ENCODE results near the gene UAP1. TPM values are rescaled to one million over a fixed set of nuclear protein-coding genes. Genes with fewer than 3 reads are reported as not detected.

The UAP1 gene
- total RNA-seq, 4 donors from 2014 or later: 39.2 to 84.7 (median 64.0) TPM

DNA sequence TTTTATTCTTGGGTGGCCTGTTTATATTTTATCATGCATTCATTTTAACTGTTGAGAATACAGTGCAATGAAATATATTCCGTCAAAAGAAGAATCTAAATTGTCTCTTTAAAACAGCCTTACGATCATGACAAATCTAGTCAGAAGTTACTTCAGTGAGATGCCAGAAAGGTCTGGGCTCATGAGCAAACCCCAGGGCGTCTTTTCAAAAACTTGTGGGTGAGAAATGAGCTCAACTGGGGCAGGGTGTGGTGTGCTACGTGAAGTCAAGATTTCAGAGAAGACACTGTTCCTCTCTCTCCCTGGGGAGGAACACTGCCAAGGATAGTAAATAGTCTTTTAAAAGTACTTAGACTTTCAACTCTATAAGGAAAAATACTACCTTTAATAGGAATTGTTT is 13.4 kb upstream of the UAP1 start:
- Histone ChIP-seq H3K4me3 (replicated peaks in 1 of 3) (no peak overlapping the region), H3K9me3 (no peaks in the 10 kb centered on the region), H3K36me3 (no peaks in the 10 kb centered on the region), H3K27me3 (no peaks in the 10 kb centered on the region), H3K4me1 (no peaks in the 10 kb centered on the region), H3K27ac (no peak overlapping the region)
- TF ChIP-seq, protein P1, sequence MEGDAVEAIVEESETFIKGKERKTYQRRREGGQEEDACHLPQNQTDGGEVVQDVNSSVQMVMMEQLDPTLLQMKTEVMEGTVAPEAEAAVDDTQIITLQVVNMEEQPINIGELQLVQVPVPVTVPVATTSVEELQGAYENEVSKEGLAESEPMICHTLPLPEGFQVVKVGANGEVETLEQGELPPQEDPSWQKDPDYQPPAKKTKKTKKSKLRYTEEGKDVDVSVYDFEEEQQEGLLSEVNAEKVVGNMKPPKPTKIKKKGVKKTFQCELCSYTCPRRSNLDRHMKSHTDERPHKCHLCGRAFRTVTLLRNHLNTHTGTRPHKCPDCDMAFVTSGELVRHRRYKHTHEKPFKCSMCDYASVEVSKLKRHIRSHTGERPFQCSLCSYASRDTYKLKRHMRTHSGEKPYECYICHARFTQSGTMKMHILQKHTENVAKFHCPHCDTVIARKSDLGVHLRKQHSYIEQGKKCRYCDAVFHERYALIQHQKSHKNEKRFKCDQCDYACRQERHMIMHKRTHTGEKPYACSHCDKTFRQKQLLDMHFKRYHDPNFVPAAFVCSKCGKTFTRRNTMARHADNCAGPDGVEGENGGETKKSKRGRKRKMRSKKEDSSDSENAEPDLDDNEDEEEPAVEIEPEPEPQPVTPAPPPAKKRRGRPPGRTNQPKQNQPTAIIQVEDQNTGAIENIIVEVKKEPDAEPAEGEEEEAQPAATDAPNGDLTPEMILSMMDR (IDR thresholded peaks at IDR 0.05): no peak
- TF ChIP-seq POLR2A (IDR thresholded peaks at IDR 0.05): no peak
- 78 to 92% methylated on average over 4 of the region's 4 CpGs for WGBS, 2 donors
- DNase-seq: no peak
- intact Hi-C loops (cut with DNase I): no loop called here

DNA sequence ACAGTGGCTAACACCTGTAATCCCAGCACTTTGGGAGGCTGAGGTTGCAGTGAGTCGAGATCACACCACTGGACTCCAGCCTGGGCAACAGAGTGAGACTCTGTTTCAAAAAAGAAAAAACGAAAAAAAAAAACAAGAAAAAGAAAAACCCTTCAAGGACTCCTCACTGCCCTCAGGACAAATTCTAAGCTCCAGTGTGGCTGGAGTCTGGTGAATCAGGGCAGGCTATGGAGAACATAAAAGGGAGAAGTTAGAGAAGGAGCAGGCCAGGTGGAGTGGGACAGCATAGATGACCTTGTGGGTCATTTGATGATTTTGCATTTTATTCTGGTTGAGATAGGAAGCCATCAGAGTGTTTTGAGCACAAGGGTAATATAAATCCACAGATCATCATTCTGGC is 12.5 kb upstream of the UAP1 start:
- H3K27me3 ChIP-seq: no peaks in the 10 kb centered on the region
- no peaks in the 10 kb centered on the region for H3K36me3 ChIP-seq
- H3K27ac ChIP-seq: no peak overlapping the region
- H3K4me1 ChIP-seq: no peaks in the 10 kb centered on the region
- no peak for DNase-seq
- no peak for TF ChIP-seq POLR2A (IDR thresholded peaks at IDR 0.05)
- WGBS, 2 donors: 87 to 88% methylated on average over 2 of the region's 2 CpGs
- no peak overlapping the region for H3K4me3 ChIP-seq (replicated peaks in 1 of 3)
- H3K9me3 ChIP-seq: no peaks in the 10 kb centered on the region
- intact Hi-C loops (cut with DNase I): no loop called here

DNA sequence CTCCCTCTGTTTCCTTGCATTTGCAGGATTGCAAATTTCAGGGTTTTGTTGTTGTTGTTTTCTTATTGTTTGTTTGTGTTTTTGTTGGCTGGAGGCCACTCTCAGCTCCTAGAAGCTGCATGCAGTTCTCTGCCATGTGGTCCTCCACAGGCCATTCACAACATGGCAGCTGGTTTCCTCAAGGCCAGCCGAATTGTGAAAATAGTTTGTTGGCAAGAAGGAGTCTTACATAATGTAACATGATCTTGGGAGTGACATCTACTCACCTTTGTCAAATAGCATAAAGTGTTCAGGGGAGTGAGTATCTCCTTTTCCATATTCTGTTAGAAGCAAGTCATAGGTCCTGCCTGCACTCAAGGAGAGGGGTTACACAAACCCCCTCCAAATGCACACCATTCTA is 10.6 kb upstream of the UAP1 start:
- Histone ChIP-seq H3K9me3 (no peaks in the 10 kb centered on the region), H3K27me3 (no peaks in the 10 kb centered on the region), H3K36me3 (no peaks in the 10 kb centered on the region), H3K4me3 (replicated peaks in 1 of 3) (no peak overlapping the region), H3K27ac (no peak overlapping the region), H3K4me1 (no peaks in the 10 kb centered on the region)
- no peak for TF ChIP-seq POLR2A (IDR thresholded peaks at IDR 0.05)
- TF ChIP-seq, protein P1 (IDR thresholded peaks at IDR 0.05): no peak
- intact Hi-C loops (cut with DNase I): no loop called here
- 73 to 86% methylated on average over 1 of the region's 1 CpG for WGBS, 2 donors
- DNase-seq: no peak

DNA sequence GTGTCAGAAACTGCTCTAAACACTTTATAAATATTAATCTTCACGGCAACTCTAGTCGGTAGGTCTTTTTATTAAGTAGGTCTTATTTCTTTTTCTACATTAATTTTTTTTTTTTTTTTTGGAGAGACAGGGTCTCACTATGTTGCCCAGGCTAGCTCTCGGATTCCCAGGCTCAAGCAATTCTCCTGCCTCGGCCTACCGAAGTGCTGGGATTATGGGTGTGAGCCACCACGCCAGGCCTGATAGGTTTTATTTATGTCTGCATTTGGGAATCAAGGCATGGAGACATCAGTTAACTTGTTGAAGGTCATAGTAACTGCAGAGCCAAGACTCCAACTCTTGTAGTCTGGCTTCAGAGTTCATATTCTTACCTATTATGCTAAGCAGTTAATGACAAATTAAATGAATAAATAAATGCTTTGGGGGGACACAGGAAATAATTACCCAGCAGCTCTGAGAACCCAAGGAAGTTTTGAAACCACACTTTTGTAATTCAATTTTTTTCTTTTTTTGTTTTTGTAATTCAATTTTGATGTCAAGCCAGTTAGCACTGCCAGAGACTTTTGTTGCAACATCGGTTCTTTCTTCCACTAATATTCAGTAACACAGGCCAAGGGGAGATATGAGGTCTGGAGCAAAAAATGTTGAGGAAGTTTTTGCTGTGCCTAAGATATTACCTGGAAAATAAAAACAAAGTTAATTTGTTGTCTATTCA is 9.4 kb upstream of the UAP1 start:
- no peaks in the 10 kb centered on the region for H3K27me3 ChIP-seq
- H3K4me1 ChIP-seq: no peaks in the 10 kb centered on the region
- no peak overlapping the region for H3K27ac ChIP-seq
- TF ChIP-seq, protein P1 (IDR thresholded peaks at IDR 0.05): no peak
- TF ChIP-seq POLR2A (IDR thresholded peaks at IDR 0.05): no peak
- WGBS, 2 donors: 82 to 84% methylated on average over 7 of the region's 7 CpGs
- no peaks in the 10 kb centered on the region for H3K36me3 ChIP-seq
- no peak for DNase-seq
- no peaks in the 10 kb centered on the region for H3K9me3 ChIP-seq
- H3K4me3 ChIP-seq (replicated peaks in 1 of 3): no peak overlapping the region
- intact Hi-C loops (cut with DNase I): no loop called here

DNA sequence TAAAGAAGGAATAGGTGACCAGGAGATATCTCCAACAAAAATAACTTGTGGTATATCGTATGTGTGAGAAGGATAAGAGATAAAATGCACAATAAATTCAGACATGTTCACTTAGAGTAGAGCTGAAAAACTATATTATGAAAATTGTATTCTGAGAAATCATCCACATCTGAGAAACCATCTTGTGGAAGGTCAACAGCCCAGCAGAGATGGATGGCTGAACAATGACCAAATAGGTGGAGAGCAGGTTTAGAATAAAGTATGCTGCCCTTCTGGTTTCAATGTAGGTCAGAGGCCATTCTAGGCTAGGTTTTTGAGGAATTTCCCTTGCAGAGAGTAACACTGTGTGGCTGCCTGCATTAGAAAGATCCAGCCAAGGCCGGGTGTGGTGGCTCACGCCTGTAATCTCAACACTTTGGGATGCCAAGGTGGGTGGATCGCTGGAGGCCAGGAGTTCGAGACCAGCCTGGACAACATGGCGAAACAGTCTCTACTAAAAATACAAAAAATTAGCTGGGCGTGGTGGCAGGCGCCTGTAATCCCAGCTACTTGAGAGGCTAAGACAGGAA is 8.8 kb upstream of the UAP1 start:
- TF ChIP-seq, protein P1 (IDR thresholded peaks at IDR 0.05): no peak
- no peak for TF ChIP-seq POLR2A (IDR thresholded peaks at IDR 0.05)

More for the DNA sequence above, 8.8 kb upstream of the UAP1 start:
- H3K27me3 ChIP-seq: no peaks in the 10 kb centered on the region
- intact Hi-C loops (cut with DNase I): no loop called here
- WGBS, 2 donors: 92 to 97% methylated on average over 8 of the region's 8 CpGs
- H3K9me3 ChIP-seq: no peaks in the 10 kb centered on the region
- no peaks in the 10 kb centered on the region for H3K4me1 ChIP-seq
- H3K27ac ChIP-seq: no peak overlapping the region
- DNase-seq: no peak
- no peak overlapping the region for H3K4me3 ChIP-seq (replicated peaks in 1 of 3)
- H3K36me3 ChIP-seq: no peaks in the 10 kb centered on the region

Measured in thyroid gland (tissue), 4 donors.